Left ventricle myocardium inferior (tissue), 1 donor: ENCODE results near the gene CREB5. TPM values are rescaled to one million over a fixed set of nuclear protein-coding genes. Genes with fewer than 3 reads are reported as not detected.

Experiments used
- DNase-seq: peaks from one replicate; pipeline ENCODE4 v3.0.0-alpha.2; 2020
- H3K27ac ChIP-seq: fragments of 200-600 bp; replicated peaks from 2 replicates; pipeline ENCODE4 v1.8.0; 2021
- H3K27me3 ChIP-seq: fragments of 200-600 bp; 2 replicates; pipeline ENCODE4 v1.8.0; 2021; ENCODE audit warnings: low read depth
- H3K36me3 ChIP-seq: fragments of 200-600 bp; 2 replicates; pipeline ENCODE4 v1.8.0; 2021
- H3K4me1 ChIP-seq: fragments of 200-600 bp; 2 replicates; pipeline ENCODE4 v1.8.0; 2021
- H3K4me3 ChIP-seq: fragments of 200-600 bp; 2 replicates; pipeline ENCODE4 v1.8.0; 2021; ENCODE audit warnings: mild to moderate bottlenecking, moderate library complexity
- H3K9me3 ChIP-seq: fragments of 200-600 bp; replicated peaks from 2 replicates; pipeline ENCODE4 v1.8.0; 2021
- intact Hi-C: fragments of 100-400 bp; cut with micrococcal nuclease; formaldehyde crosslinking; loops from one replicate; pipeline ENCODE4 v1.11.0; 2022
- total RNA-seq: library from RNA; stranded (reverse); fragmentation: NEBNext Ultra II Directional; extraction: Animal tissue kit (Norgen Biotek cat#: 25700); gene quantifications from one replicate; pipeline ENCODE4 v1.2.1, GENCODE V29; 2021
- TF ChIP-seq, protein P1 (sequence below): fragments of 200-600 bp; IDR thresholded peaks from 2 replicates; pipeline ENCODE4 v1.8.0; 2021; ENCODE audit warnings: antibody characterized with exemption, mild to moderate bottlenecking, borderline replicate concordance
- donor health status: DM: no; HTN: yes; CAD: no; lungs with severe emphysema.

Gene CREB5
- total RNA-seq, 1 donor from 2014 or later, result 9.8 TPM

DNA sequence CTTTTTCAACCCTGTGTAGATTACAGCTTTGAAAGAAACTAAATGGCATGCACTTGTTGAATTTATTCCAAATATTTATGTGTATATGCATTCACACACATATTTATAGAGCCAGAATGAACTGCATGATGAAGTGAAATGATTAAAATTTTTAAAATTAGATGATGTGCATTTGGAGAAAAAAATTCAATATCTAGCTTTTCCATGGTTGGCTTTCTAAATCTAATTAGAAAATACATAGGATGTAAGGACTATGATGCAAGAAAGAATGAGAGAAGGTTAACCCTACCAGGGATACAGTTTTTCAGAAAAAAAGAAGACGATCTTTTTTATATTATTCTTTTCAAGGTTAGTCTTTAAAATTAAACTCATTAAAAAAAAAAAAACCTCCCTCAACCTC is 341.3 kb downstream of the CREB5 start:
- Histone ChIP-seq H3K27me3 (no peaks in the 10 kb centered on the region), H3K4me1 (peaks cover 7% of the 10 kb centered on the region), H3K9me3 (peaks cover 2% of the 10 kb centered on the region), H3K4me3 (no peak overlapping the region), H3K36me3 (no peaks in the 10 kb centered on the region), H3K27ac (no peak overlapping the region)
- no peak for DNase-seq
- TF ChIP-seq, protein P1, sequence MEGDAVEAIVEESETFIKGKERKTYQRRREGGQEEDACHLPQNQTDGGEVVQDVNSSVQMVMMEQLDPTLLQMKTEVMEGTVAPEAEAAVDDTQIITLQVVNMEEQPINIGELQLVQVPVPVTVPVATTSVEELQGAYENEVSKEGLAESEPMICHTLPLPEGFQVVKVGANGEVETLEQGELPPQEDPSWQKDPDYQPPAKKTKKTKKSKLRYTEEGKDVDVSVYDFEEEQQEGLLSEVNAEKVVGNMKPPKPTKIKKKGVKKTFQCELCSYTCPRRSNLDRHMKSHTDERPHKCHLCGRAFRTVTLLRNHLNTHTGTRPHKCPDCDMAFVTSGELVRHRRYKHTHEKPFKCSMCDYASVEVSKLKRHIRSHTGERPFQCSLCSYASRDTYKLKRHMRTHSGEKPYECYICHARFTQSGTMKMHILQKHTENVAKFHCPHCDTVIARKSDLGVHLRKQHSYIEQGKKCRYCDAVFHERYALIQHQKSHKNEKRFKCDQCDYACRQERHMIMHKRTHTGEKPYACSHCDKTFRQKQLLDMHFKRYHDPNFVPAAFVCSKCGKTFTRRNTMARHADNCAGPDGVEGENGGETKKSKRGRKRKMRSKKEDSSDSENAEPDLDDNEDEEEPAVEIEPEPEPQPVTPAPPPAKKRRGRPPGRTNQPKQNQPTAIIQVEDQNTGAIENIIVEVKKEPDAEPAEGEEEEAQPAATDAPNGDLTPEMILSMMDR, result no peak
- intact Hi-C loops, result no loop called here

DNA sequence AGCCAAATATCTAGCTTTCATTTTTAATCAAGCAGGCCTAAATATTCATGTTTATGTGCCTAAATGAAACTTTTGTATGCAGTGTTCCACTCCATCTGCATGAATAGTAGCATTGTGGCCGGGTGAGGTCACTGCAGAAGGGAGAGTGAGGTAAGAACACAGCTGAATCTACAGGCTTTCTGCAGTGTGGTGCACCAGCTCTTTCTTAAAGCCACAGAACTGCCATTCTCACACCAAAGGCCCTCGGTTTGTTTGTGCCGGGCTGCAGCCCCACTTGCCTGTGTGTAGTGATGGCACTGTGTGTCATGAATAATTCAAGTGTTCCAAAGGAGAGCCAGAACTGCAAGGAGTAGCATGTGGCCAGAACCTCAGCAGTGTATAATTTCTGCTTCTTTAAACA is 341.7 kb downstream of the CREB5 start:
- H3K27ac ChIP-seq, result peak overlapping the region; percentile 27
- no peak for DNase-seq
- intact Hi-C loops, result no loop called here
- H3K36me3 ChIP-seq, result no peaks in the 10 kb centered on the region
- H3K27me3 ChIP-seq, result no peaks in the 10 kb centered on the region
- no peak overlapping the region for H3K4me3 ChIP-seq
- H3K9me3 ChIP-seq, result peaks cover 2% of the 10 kb centered on the region
- TF ChIP-seq, protein P1, result no peak
- H3K4me1 ChIP-seq, result peaks cover 7% of the 10 kb centered on the region

DNA sequence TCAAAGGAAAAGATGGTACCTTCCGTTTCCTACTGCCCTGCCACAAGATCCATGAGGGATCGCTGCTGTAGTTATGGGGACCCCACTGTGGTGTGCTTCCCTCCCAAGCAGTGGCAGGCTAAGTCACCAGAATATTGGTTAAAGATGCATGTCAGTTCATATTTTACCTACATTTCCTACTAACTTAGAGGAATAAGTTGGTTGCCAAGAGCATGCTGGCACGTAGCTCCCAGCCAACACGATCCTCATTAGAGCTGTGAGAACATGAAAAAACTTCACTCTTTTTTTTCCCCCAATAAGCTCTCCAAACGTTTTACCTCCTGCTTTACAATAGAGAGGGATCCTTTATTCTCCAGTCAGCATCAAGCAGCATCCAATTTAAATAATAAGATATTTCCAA is 342.1 kb downstream of the CREB5 start:
- DNase-seq, result no peak
- no peaks in the 10 kb centered on the region for H3K9me3 ChIP-seq
- H3K4me1 ChIP-seq, result peaks cover 7% of the 10 kb centered on the region
- H3K4me3 ChIP-seq, result no peak overlapping the region
- TF ChIP-seq, protein P1, result no peak
- no peaks in the 10 kb centered on the region for H3K36me3 ChIP-seq
- intact Hi-C loops, result no loop called here
- no peaks in the 10 kb centered on the region for H3K27me3 ChIP-seq
- H3K27ac ChIP-seq, result peak overlapping the region; percentile 27

DNA sequence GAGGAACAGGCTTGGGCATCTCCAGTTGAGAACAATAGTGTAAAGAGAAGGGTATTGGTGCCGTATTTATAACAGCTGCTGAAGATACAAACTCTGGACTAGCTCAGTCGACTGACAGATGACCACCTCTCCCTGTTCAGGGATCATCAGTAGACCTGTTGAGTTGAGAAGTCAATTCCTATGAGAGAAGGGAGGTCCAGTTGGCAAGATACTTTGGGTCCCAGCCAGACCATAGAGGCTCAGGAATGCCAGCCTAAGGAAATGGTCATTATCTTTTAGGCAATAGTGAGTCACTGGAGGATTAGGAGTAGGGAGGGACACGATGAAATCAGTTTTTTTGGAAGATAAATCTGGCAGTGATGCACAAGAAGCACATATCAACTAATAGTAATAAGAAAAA is 342.9 kb downstream of the CREB5 start:
- DNase-seq, result no peak
- intact Hi-C loops, result no loop called here
- no peak overlapping the region for H3K4me3 ChIP-seq
- TF ChIP-seq, protein P1, result no peak
- H3K27me3 ChIP-seq, result no peaks in the 10 kb centered on the region
- H3K36me3 ChIP-seq, result no peaks in the 10 kb centered on the region
- H3K4me1 ChIP-seq, result peaks cover 7% of the 10 kb centered on the region
- H3K27ac ChIP-seq, result no peak overlapping the region
- H3K9me3 ChIP-seq, result no peaks in the 10 kb centered on the region

DNA sequence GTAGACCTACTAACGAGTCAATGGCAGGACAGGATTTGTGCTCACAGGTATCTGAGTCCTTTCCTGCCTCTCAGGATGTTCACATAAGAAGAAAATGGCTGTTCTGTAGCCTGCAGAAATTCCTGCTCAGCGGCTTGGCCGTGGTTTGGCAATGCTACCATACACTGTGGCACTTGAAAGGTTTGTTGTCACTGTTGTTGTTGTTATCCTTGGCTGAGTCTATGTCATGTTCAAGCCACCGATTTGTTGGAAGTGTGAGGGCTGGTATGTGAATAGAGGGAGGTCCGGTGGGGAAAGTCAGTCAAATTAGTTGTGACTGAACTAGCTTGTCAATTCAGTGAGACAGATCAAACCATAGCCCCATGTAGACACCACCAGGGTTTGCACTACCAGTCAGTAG is 345.9 kb downstream of the CREB5 start:
- TF ChIP-seq, protein P1, result no peak
- Histone ChIP-seq H3K27ac (no peak overlapping the region), H3K36me3 (no peaks in the 10 kb centered on the region), H3K4me3 (no peak overlapping the region), H3K4me1 (peaks cover 7% of the 10 kb centered on the region), H3K27me3 (no peaks in the 10 kb centered on the region), H3K9me3 (no peaks in the 10 kb centered on the region)
- DNase-seq, result no peak
- intact Hi-C loops, result no loop called here
